ENCODE data around the gene TREML2. TPM values are rescaled to one million over a fixed set of nuclear protein-coding genes. Genes with fewer than 3 reads are reported as not detected.

TREML2 gene
- polyA plus RNA-seq, 1 of the 3 experiments (the other 2 are of a cell fraction): not detected

- H3K27ac ChIP-seq (ENCODE audit: low read depth in 2 of 2, low read length in 1 of 2): no peak overlapping the region
- H3K9me2 ChIP-seq: no peaks in the 10 kb centered on the region
- WGBS (ENCODE audit: low lambda C conversion rate): 41% methylated on average over 5 of the region's 5 CpGs
- TF ChIP-seq MAX (IDR thresholded peaks at IDR 0.05; ENCODE audit: low read depth) (no peak), PBX3 (IDR thresholded peaks at IDR 0.05) (no peak), TCF12 (IDR thresholded peaks at IDR 0.05) (no peak), NFIC (IDR thresholded peaks at IDR 0.05; ENCODE audit: borderline replicate concordance) (no peak), TEAD4 (IDR thresholded peaks at IDR 0.05; ENCODE audit: borderline replicate concordance, insufficient read depth) (no peak), JUND (IDR thresholded peaks at IDR 0.05) (no peak), FOXM1 (IDR thresholded peaks at IDR 0.05; ENCODE audit: low read depth) (no peak), NRF1 (IDR thresholded peaks at IDR 0.05; ENCODE audit: low read depth, low read length) (no peak), SMC3 (IDR thresholded peaks at IDR 0.05; ENCODE audit: low read depth, low read length) (no peak), RFX5 (IDR thresholded peaks at IDR 0.05; ENCODE audit: low read length) (no peak), MEF2A (IDR thresholded peaks at IDR 0.05; ENCODE audit: borderline replicate concordance, low read depth) (no peak), SIN3A (IDR thresholded peaks at IDR 0.05; ENCODE audit: borderline replicate concordance, low read depth, low read length) (no peak), GABPA (IDR thresholded peaks at IDR 0.05; ENCODE audit: low read depth) (no peak), EZH2phosphoT487 (IDR thresholded peaks at IDR 0.05; ENCODE audit: borderline replicate concordance, low read depth) (no peak), USF1 (IDR thresholded peaks at IDR 0.05; ENCODE audit: borderline replicate concordance, low read depth) (no peak), FOSL2 (IDR thresholded peaks at IDR 0.05; ENCODE audit: borderline replicate concordance, low read depth) (no peak)
- H4K20me1 ChIP-seq (ENCODE audit: insufficient read depth): no peaks in the 10 kb centered on the region
- no peaks in the 10 kb centered on the region for H3K9me3 ChIP-seq
- H3K4me3 ChIP-seq (ENCODE audit: low read depth in 2 of 2, low read length in 1 of 2): no peak overlapping the region
- H3F3A ChIP-seq (replicated peaks; ENCODE audit: insufficient read depth): no peaks in the 10 kb centered on the region
- H3K79me2 ChIP-seq (ENCODE audit: insufficient read depth): no peaks in the 10 kb centered on the region
- no peak overlapping the region for H2AFZ ChIP-seq (ENCODE audit: low read depth)
- H3K4me2 ChIP-seq: no peak overlapping the region
- no peaks in the 10 kb centered on the region for H3K4me1 ChIP-seq (ENCODE audit: control insufficient read depth in 1 of 2, insufficient read depth in 2 of 2, low read depth in 1 of 2, low read length in 1 of 2)
- DNase-seq: no peak
- POLR2A ChIA-PET: no interaction called here
- H3K36me3 ChIP-seq (replicated peaks in 1 of 2; ENCODE audit: control insufficient read depth in 1 of 2, insufficient read depth in 2 of 2, low read length in 1 of 2): no peaks in the 10 kb centered on the region
- H3K9ac ChIP-seq: no peak overlapping the region
- CTCF ChIA-PET: no interaction called here
- H3K27me3 ChIP-seq (ENCODE audit: insufficient read depth): no peaks in the 10 kb centered on the region
Measured at GRCh38 chr6:41157323-41157722, 43.6 kb downstream of the TREML2 start.

- no peak for DNase-seq
- no peaks in the 10 kb centered on the region for H3F3A ChIP-seq (replicated peaks; ENCODE audit: insufficient read depth)
- H3K4me3 ChIP-seq (ENCODE audit: low read depth in 2 of 2, low read length in 1 of 2): no peak overlapping the region
- CTCF ChIA-PET: no interaction called here
- POLR2A ChIA-PET: no interaction called here
- H3K9ac ChIP-seq: no peak overlapping the region
- H3K79me2 ChIP-seq (ENCODE audit: insufficient read depth): no peaks in the 10 kb centered on the region
- no peaks in the 10 kb centered on the region for H3K36me3 ChIP-seq (replicated peaks in 1 of 2; ENCODE audit: control insufficient read depth in 1 of 2, insufficient read depth in 2 of 2, low read length in 1 of 2)
- H3K27me3 ChIP-seq (ENCODE audit: insufficient read depth): no peaks in the 10 kb centered on the region
- no peaks in the 10 kb centered on the region for H3K4me1 ChIP-seq (ENCODE audit: control insufficient read depth in 1 of 2, insufficient read depth in 2 of 2, low read depth in 1 of 2, low read length in 1 of 2)
- H2AFZ ChIP-seq (ENCODE audit: low read depth): no peak overlapping the region
- H4K20me1 ChIP-seq (ENCODE audit: insufficient read depth): no peaks in the 10 kb centered on the region
- H3K9me2 ChIP-seq: no peaks in the 10 kb centered on the region
- 41% methylated on average over 5 of the region's 6 CpGs for WGBS (ENCODE audit: low lambda C conversion rate)
- no peak overlapping the region for H3K4me2 ChIP-seq
- no peak overlapping the region for H3K27ac ChIP-seq (ENCODE audit: low read depth in 2 of 2, low read length in 1 of 2)
- no peaks in the 10 kb centered on the region for H3K9me3 ChIP-seq
- TF ChIP-seq GABPA (IDR thresholded peaks at IDR 0.05; ENCODE audit: low read depth) (no peak), FOXM1 (IDR thresholded peaks at IDR 0.05; ENCODE audit: low read depth) (no peak), EZH2phosphoT487 (IDR thresholded peaks at IDR 0.05; ENCODE audit: borderline replicate concordance, low read depth) (no peak), ZBTB33 (IDR thresholded peaks at IDR 0.05; ENCODE audit: borderline replicate concordance, low read depth) (no peak), CTCF (IDR thresholded peaks at IDR 0.05) (no peak), RAD21 (IDR thresholded peaks at IDR 0.05; ENCODE audit: low read length) (no peak), CHD2 (IDR thresholded peaks at IDR 0.05; ENCODE audit: low read length, partially characterized antibody) (no peak), EP300 (IDR thresholded peaks at IDR 0.05; ENCODE audit: borderline replicate concordance in 1 of 2, low read depth in 1 of 2, low read length in 1 of 2) (no peak), JUND (IDR thresholded peaks at IDR 0.05) (no peak), IRF3 (IDR thresholded peaks at IDR 0.05; ENCODE audit: low read depth, low read length) (no peak)
Measured at GRCh38 chr6:41156771-41157170, 44.2 kb downstream of the TREML2 start.
